ENCODE data around the gene PTPRZ1.

GRCh38 chr7:122100021-122100420 lies 227.1 kb downstream of the PTPRZ1 start:
- TF ChIP-seq, protein P1, sequence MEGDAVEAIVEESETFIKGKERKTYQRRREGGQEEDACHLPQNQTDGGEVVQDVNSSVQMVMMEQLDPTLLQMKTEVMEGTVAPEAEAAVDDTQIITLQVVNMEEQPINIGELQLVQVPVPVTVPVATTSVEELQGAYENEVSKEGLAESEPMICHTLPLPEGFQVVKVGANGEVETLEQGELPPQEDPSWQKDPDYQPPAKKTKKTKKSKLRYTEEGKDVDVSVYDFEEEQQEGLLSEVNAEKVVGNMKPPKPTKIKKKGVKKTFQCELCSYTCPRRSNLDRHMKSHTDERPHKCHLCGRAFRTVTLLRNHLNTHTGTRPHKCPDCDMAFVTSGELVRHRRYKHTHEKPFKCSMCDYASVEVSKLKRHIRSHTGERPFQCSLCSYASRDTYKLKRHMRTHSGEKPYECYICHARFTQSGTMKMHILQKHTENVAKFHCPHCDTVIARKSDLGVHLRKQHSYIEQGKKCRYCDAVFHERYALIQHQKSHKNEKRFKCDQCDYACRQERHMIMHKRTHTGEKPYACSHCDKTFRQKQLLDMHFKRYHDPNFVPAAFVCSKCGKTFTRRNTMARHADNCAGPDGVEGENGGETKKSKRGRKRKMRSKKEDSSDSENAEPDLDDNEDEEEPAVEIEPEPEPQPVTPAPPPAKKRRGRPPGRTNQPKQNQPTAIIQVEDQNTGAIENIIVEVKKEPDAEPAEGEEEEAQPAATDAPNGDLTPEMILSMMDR (IDR thresholded peaks at IDR 0.05) = no peak
- TF ChIP-seq EP300 (IDR thresholded peaks at IDR 0.05) = no peak
